Measurements from ENCODE around the gene COL13A1. TPM values are rescaled to one million over a fixed set of nuclear protein-coding genes. Genes with fewer than 3 reads are reported as not detected.

COL13A1 gene
- total RNA-seq, 1 donor from 2014 or later, result 9.2 TPM

DNA sequence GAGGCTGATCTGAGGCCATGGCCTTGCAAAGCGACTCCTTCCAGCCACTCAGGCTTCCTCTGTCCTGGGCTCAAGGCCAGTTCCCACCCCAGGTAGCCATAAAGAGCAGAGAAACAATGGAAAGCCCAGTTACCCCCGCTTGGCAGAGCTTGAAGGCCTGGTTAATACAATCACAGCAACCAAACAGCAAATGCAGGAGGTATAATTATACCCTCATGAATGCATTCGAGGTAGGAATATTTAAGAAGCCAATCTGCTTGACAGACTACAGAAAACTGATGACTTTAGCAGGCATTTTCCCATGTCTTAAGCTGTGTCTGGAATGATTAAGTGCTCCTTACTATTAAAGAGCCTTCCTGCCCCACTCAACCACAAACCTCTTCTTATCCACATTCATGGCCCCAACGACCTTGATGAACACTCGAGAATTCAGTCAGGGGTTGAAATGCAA, 136.9 kb downstream of the COL13A1 start:
- Histone ChIP-seq H3K27ac (no peak overlapping the region), H3K36me3 (no peaks in the 10 kb centered on the region), H3K9me3 (no peaks in the 10 kb centered on the region), H3K4me1 (no peaks in the 10 kb centered on the region), H3K4me3 (no peak overlapping the region), H3K27me3 (ENCODE audit: low read depth) (no peaks in the 10 kb centered on the region)
- DNase-seq (no peak), ATAC-seq (no peak)
- intact Hi-C loops (cut with DNase I), result no loop called here
- TF ChIP-seq, protein P1, sequence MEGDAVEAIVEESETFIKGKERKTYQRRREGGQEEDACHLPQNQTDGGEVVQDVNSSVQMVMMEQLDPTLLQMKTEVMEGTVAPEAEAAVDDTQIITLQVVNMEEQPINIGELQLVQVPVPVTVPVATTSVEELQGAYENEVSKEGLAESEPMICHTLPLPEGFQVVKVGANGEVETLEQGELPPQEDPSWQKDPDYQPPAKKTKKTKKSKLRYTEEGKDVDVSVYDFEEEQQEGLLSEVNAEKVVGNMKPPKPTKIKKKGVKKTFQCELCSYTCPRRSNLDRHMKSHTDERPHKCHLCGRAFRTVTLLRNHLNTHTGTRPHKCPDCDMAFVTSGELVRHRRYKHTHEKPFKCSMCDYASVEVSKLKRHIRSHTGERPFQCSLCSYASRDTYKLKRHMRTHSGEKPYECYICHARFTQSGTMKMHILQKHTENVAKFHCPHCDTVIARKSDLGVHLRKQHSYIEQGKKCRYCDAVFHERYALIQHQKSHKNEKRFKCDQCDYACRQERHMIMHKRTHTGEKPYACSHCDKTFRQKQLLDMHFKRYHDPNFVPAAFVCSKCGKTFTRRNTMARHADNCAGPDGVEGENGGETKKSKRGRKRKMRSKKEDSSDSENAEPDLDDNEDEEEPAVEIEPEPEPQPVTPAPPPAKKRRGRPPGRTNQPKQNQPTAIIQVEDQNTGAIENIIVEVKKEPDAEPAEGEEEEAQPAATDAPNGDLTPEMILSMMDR (IDR thresholded peaks at IDR 0.05), result no peak

DNA sequence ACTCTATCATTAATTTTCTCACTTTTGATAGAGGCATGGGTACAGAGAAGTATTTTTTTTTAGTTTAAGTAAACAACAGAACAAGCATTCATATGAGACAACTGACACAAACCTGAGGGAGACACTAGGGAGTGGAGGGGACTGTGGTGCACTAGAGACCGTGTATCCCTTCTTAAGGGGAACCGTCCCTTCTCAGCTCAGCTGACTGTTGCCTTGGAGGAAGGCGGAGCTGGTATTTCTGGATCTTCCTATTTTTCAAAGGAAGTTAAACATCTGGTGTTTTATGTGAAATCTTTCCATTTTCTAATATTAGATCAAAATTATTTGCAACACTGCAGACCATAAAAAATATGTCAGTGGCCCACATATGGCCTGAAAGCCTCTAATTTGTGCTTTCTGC, 137.4 kb downstream of the COL13A1 start:
- DNase-seq, result no peak
- H3K36me3 ChIP-seq, result no peaks in the 10 kb centered on the region
- intact Hi-C loops (cut with DNase I), result no loop called here
- TF ChIP-seq, protein P1 (IDR thresholded peaks at IDR 0.05), result no peak
- no peaks in the 10 kb centered on the region for H3K9me3 ChIP-seq
- H3K4me3 ChIP-seq, result no peak overlapping the region
- no peak for ATAC-seq
- H3K4me1 ChIP-seq, result no peaks in the 10 kb centered on the region
- no peak overlapping the region for H3K27ac ChIP-seq
- no peaks in the 10 kb centered on the region for H3K27me3 ChIP-seq (ENCODE audit: low read depth)

DNA sequence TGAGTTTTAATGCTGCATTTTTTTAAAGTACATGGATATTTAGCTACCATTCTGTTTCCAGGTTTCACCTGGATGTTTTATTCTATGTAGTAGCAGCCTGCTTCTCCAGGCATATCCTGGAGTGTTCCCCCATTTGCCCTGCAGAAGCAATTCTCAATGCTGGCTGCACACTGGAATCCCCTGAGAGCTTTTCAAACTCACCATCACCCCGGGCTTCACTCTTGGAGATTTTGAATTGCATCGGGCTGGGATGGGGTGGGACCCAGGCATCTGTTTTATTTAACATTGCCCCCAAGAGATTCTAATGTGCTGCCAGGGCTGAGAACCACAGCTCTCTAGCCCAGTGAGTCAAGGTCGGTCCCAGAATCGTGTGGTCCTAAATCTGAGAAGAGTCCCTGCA, 137.8 kb downstream of the COL13A1 start:
- DNase-seq (no peak), ATAC-seq (no peak)
- no peak overlapping the region for H3K4me3 ChIP-seq
- H3K4me1 ChIP-seq, result no peaks in the 10 kb centered on the region
- H3K9me3 ChIP-seq, result no peaks in the 10 kb centered on the region
- H3K36me3 ChIP-seq, result no peaks in the 10 kb centered on the region
- TF ChIP-seq, protein P1 (IDR thresholded peaks at IDR 0.05), result no peak
- no peaks in the 10 kb centered on the region for H3K27me3 ChIP-seq (ENCODE audit: low read depth)
- intact Hi-C loops (cut with DNase I), result no loop called here
- H3K27ac ChIP-seq, result no peak overlapping the region

DNA sequence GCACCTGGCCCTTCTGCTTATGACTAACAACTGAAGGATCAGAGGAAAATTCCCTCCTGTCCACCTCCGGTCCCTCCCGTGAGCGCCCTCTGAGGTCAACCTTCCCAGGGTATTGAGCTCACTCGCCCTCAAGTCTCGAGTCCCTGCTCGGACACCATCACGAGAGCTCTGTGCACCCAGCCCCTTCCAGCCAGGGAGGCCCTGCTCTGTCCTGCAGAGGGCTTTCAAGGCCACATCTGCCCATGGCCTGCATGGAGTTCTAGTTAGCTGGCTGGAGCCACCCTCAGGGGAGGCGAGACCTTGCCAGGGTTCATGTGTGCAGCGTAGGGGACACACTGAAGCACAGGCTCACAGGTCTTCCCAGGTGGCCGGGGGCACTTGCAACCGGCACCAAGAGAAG, 140.0 kb downstream of the COL13A1 start:
- Histone ChIP-seq H3K4me1 (no peaks in the 10 kb centered on the region), H3K36me3 (no peaks in the 10 kb centered on the region), H3K27me3 (ENCODE audit: low read depth) (no peaks in the 10 kb centered on the region), H3K27ac (no peak overlapping the region), H3K9me3 (no peaks in the 10 kb centered on the region), H3K4me3 (no peak overlapping the region)
- intact Hi-C loops (cut with DNase I), result no loop called here
- ATAC-seq (no peak), DNase-seq (no peak)
- TF ChIP-seq, protein P1 (IDR thresholded peaks at IDR 0.05), result no peak

DNA sequence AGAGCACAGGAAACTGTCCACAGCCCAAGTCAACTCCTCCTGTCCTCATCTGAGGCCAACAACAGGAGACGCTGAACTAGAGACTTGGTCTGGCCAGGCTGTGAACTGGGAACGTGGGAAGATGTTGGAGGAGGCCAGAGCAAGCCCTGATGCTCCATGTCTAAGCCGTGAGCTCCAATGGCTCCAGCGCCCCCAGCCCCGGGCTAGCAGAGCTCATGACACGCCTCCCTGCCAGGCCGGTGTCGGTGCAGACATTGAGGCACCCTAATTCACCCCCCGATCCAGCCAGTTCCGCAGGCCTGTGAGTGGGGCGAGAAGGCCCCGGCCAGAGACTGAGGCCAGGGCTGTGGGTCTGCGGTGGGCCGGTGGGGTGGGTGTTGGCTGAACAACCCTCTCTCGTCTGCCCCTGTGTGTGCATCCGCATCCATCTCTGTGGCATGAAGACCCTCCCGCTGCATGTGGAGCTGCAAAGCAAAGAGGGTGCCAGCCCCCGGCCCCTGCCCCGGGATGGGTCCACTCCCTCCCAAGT, 141.7 kb downstream of the COL13A1 start:
- DNase-seq, result no peak
- H3K9me3 ChIP-seq, result no peaks in the 10 kb centered on the region
- intact Hi-C loops (cut with DNase I), result no loop called here
- no peak for ATAC-seq
- H3K36me3 ChIP-seq, result no peaks in the 10 kb centered on the region
- H3K27me3 ChIP-seq (ENCODE audit: low read depth), result no peaks in the 10 kb centered on the region
- TF ChIP-seq, protein P1 (IDR thresholded peaks at IDR 0.05), result no peak
- H3K4me3 ChIP-seq, result no peak overlapping the region
- no peak overlapping the region for H3K27ac ChIP-seq
- H3K4me1 ChIP-seq, result no peaks in the 10 kb centered on the region

DNA sequence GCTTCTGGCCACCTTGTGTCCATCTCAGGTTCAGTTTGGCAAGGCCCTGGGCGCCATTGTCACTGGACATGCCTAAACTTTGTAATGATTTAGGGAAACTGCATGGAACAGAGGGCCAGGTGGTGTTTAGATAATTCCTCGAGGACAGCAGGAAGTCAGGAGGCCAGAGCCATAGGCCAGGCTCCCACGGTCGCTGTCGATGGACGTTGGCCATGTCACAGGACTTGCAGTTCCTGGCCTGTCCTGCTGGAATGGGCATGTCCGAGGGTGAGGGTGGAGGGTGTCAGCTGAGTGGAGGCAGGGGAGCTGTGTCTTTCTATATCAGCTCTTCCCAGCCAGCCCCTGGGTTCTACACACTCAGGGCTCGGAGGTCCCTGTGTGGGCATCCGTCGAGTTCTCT, 143.1 kb downstream of the COL13A1 start:
- TF ChIP-seq, protein P1 (IDR thresholded peaks at IDR 0.05), result no peak
- no peaks in the 10 kb centered on the region for H3K36me3 ChIP-seq
- DNase-seq (no peak), ATAC-seq (no peak)
- H3K4me1 ChIP-seq, result no peaks in the 10 kb centered on the region
- intact Hi-C loops (cut with DNase I), result no loop called here
- H3K4me3 ChIP-seq, result no peak overlapping the region
- no peaks in the 10 kb centered on the region for H3K27me3 ChIP-seq (ENCODE audit: low read depth)
- no peaks in the 10 kb centered on the region for H3K9me3 ChIP-seq
- H3K27ac ChIP-seq, result no peak overlapping the region
